ENCODE measurements around the gene ELFN1.
"Not testable (repeated sequence)": the region's sequence is repeated elsewhere in the genome, so short reads cannot be mapped to it uniquely, and the experiment has no call there.

Gene ELFN1

GRCh38 chr7:1762238-1762945, 92.3 kb downstream of the ELFN1 start:
- no peak for DNase-seq

GRCh38 chr7:1763033-1763432, 93.0 kb downstream of the ELFN1 start:
- no peak for DNase-seq

- DNase-seq = not testable (repeated sequence)
These were observed 93.8 kb downstream of the ELFN1 start for GRCh38 chr7:1763911-1764310.

- no peak for DNase-seq
These were observed 95.3 kb downstream of the ELFN1 start for GRCh38 chr7:1765336-1765735.

GRCh38 chr7:1767524-1767923, 97.4 kb downstream of the ELFN1 start:
- no peak for DNase-seq

GRCh38 chr7:1768832-1769231, 98.8 kb downstream of the ELFN1 start:
- no peak for DNase-seq

GRCh38 chr7:1769286-1770200, 99.5 kb downstream of the ELFN1 start:
- DNase-seq = no peak

GRCh38 chr7:1770331-1770730, 100.3 kb downstream of the ELFN1 start:
- DNase-seq = no peak

- no peak for DNase-seq
These were observed 105.3 kb downstream of the ELFN1 start for GRCh38 chr7:1775389-1775788.

- DNase-seq = no peak
These were observed 107.0 kb downstream of the ELFN1 start for GRCh38 chr7:1777122-1777521.

GRCh38 chr7:1779445-1779844, 109.4 kb downstream of the ELFN1 start:
- no peak for DNase-seq

- no peak for DNase-seq
These were observed 111.3 kb downstream of the ELFN1 start for GRCh38 chr7:1781369-1781768.

- no peak for DNase-seq
These were observed 115.8 kb downstream of the ELFN1 start for GRCh38 chr7:1785839-1786238.

- no peak for DNase-seq
These were observed 117.2 kb downstream of the ELFN1 start for GRCh38 chr7:1787241-1787640.

- no peak for DNase-seq
These were observed 117.7 kb downstream of the ELFN1 start for GRCh38 chr7:1787681-1788235.

GRCh38 chr7:1794888-1795542, 124.9 kb downstream of the ELFN1 start:
- no peak for DNase-seq

Data from activated naive CD4-positive, alpha-beta T cell (primary cell).